CD14-positive monocyte (primary cell): ENCODE measurements around the gene C5orf34. TPM values are rescaled to one million over a fixed set of nuclear protein-coding genes. Genes with fewer than 3 reads are reported as not detected.
"Not testable (repeated sequence)": the region's sequence is repeated elsewhere in the genome, so short reads cannot be mapped to it uniquely, and the experiment has no call there.

Source experiments
- DNase-seq, 3 donors: peaks; one replicate each; pipeline ENCODE4 v3.0.0-alpha.2; 2011 to 2022
- H2AFZ ChIP-seq: 2 replicates; pipeline ENCODE4 v1.6.0; 2012; ENCODE audit warnings: mild to moderate bottlenecking, low read depth, low read length, inconsistent platforms; ENCODE audit not compliant: insufficient read depth, poor library complexity, severe bottlenecking
- H3K27ac ChIP-seq, 2 donors: 1 replicate in 1 of 2; 2 replicates in 1 of 2; pipeline ENCODE4 v1.5.1; 2012 to 2013; ENCODE audit warnings: low read length in 2 of 2, control low read depth in 1 of 2, inconsistent platforms in 1 of 2, low read depth in 1 of 2, mild to moderate bottlenecking in 1 of 2
- H3K27me3 ChIP-seq, 2 donors: one replicate each; pipeline versions ENCODE4 v1.6.0 to v1.6.1; 2011 to 2013; ENCODE audit warnings: low read length in 2 of 2; ENCODE audit not compliant: control insufficient read depth in 2 of 2, insufficient read depth in 2 of 2
- H3K36me3 ChIP-seq, 2 donors: replicated peaks in 1 of 2; 1 replicate in 1 of 2; 2 replicates in 1 of 2; pipeline versions ENCODE4 v1.5.1 to v1.6.1; 2012 to 2013; ENCODE audit warnings: low read length in 2 of 2, control low read depth in 1 of 2, inconsistent platforms in 1 of 2, mild to moderate bottlenecking in 1 of 2; ENCODE audit not compliant: insufficient read depth in 2 of 2, control insufficient read depth in 1 of 2
- H3K4me1 ChIP-seq, 2 donors: 1 replicate in 1 of 2; 2 replicates in 1 of 2; pipeline versions ENCODE4 v1.5.1 to v1.6.1; 2012 to 2013; ENCODE audit warnings: low read length in 2 of 2, control low read depth in 1 of 2, inconsistent platforms in 1 of 2, mild to moderate bottlenecking in 1 of 2, moderate library complexity in 1 of 2; ENCODE audit not compliant: insufficient read depth in 2 of 2, control insufficient read depth in 1 of 2
- H3K4me2 ChIP-seq: replicated peaks from 2 replicates; pipeline ENCODE3; 2012; ENCODE audit warnings: low read length, moderate library complexity, mild to moderate bottlenecking; ENCODE audit not compliant: poor library complexity, severe bottlenecking; ENCODE audit errors: extremely low read depth
- H3K4me3 ChIP-seq, 3 experiments: fragments of 200-600 bp in 1 of 3; sonication (generic) in 1 of 3; replicated peaks in 1 of 3; 1 replicate in 2 of 3; 2 replicates in 1 of 3; pipeline ENCODE4 v1.5.1; 2011 to 2013; ENCODE audit warnings: low read length in 3 of 3, mild to moderate bottlenecking in 3 of 3, control low read depth in 2 of 3, low read depth in 2 of 3, inconsistent platforms in 1 of 3, moderate library complexity in 1 of 3
- H3K79me2 ChIP-seq: 2 replicates; pipeline ENCODE4 v1.6.0; 2012; ENCODE audit warnings: mild to moderate bottlenecking, control low read depth, inconsistent platforms, low read length, moderate library complexity; ENCODE audit not compliant: insufficient read depth
- H3K9ac ChIP-seq: 2 replicates; pipeline ENCODE4 v1.6.0; 2017; ENCODE audit warnings: low read length, mild to moderate bottlenecking; ENCODE audit not compliant: insufficient read depth, poor library complexity, severe bottlenecking
- H3K9me3 ChIP-seq, 2 donors: replicated peaks in 1 of 2; 1 replicate in 1 of 2; 2 replicates in 1 of 2; pipeline versions ENCODE4 v1.5.1 to v1.6.1; 2012 to 2013; ENCODE audit warnings: low read length in 2 of 2, control low read depth in 1 of 2; ENCODE audit not compliant: control insufficient read depth in 1 of 2, insufficient read depth in 1 of 2
- H4K20me1 ChIP-seq: 2 replicates; pipeline ENCODE4 v1.6.0; 2012; ENCODE audit warnings: mild to moderate bottlenecking, low read length, control low read depth, moderate library complexity; ENCODE audit not compliant: insufficient read depth
- H3K27ac Mint-ChIP-seq, 7 donors: one replicate each; pipeline ENCODE4 v1.8.0; 2020; ENCODE audit warnings: mild to moderate bottlenecking in 7 of 7, mixed read lengths in 7 of 7, moderate library complexity in 6 of 7, inconsistent platforms in 2 of 7
- H3K27me3 Mint-ChIP-seq, 3 donors: one replicate each; pipeline ENCODE4 v1.8.0; 2021 to 2022; ENCODE audit warnings: low read depth in 3 of 3, mild to moderate bottlenecking in 3 of 3, mixed read lengths in 3 of 3, moderate library complexity in 3 of 3, inconsistent platforms in 1 of 3
- H3K36me3 Mint-ChIP-seq, 2 donors: one replicate each; pipeline ENCODE4 v1.8.0; 2020; ENCODE audit warnings: mixed read lengths in 2 of 2, inconsistent platforms in 1 of 2, mild to moderate bottlenecking in 1 of 2
- H3K4me1 Mint-ChIP-seq: one replicate; pipeline ENCODE4 v1.8.0; 2020; ENCODE audit warnings: mild to moderate bottlenecking, mixed read lengths
- H3K4me3 Mint-ChIP-seq, 2 donors: one replicate each; pipeline ENCODE4 v1.8.0; 2020; ENCODE audit warnings: mild to moderate bottlenecking in 2 of 2, mixed read lengths in 2 of 2, moderate library complexity in 1 of 2
- H3K9me3 Mint-ChIP-seq, 7 donors: one replicate each; pipeline ENCODE4 v1.8.0; 2020 to 2022; ENCODE audit warnings: mixed read lengths in 7 of 7, mild to moderate bottlenecking in 6 of 7, moderate library complexity in 6 of 7, inconsistent platforms in 2 of 7
- CTCF ChIP-seq: fragments of 200-600 bp; IDR thresholded peaks from one replicate; pipeline ENCODE4 v1.8.0; 2022; ENCODE audit warnings: antibody characterized with exemption, mild to moderate bottlenecking
- WGBS: methylation state at CpG from one replicate; pipeline ENCODE4 v1.1.5; 2013; ENCODE audit warnings: missing lambda C conversion rate; ENCODE audit not compliant: insufficient coverage; 5-methylcytosine and 5-hydroxymethylcytosine counted together
- intact Hi-C, 2 donors: fragments of 100-400 bp; cut with micrococcal nuclease; formaldehyde crosslinking; loops; one replicate each; pipeline versions ENCODE4 v1.15.0 to v1.15.1; 2023
- polyA plus RNA-seq, 3 donors: library from polyadenylated mRNA; depleted of rRNA in 1 of 3; unstranded in 2 of 3; stranded (reverse) in 1 of 3; fragments of 300-500 nt in 2 of 3; fragments of >200 nt in 1 of 3; fragmentation: Illumina TruSeq in 2 of 3; gene quantifications; 1 replicate in 2 of 3; 2 replicates in 1 of 3; pipeline ENCODE4 v1.2.3, GENCODE V29; 2012 to 2021

Gene C5orf34
- polyA plus RNA-seq, 3 donors: 0.17 to 0.59 (median 0.29) TPM

GRCh38 chr5:43553381-43553780, 38.4 kb upstream of the C5orf34 start:
- no peak for TF ChIP-seq CTCF
- Mint-ChIP-seq H3K4me1 (peaks cover 22% of the 10 kb centered on the region), H3K9me3 (peaks cover 0 to 2% (median 0%) of the 10 kb centered on the region in 7 donors), H3K27ac (no peak overlapping the region), H3K4me3 (no peak overlapping the region), H3K27me3 (peaks cover 0 to 2% (median 0%) of the 10 kb centered on the region in 3 donors), H3K36me3 (peaks cover 10 to 15% of the 10 kb centered on the region in 2 donors)
- H3K36me3 ChIP-seq: peaks cover 28 to 55% of the 10 kb centered on the region in 2 donors
- H3K4me3 ChIP-seq: no peak overlapping the region
- no peak overlapping the region for H2AFZ ChIP-seq
- H3K27ac ChIP-seq: no peak overlapping the region
- no peaks in the 10 kb centered on the region for H3K27me3 ChIP-seq
- no peak overlapping the region for H3K4me2 ChIP-seq
- H4K20me1 ChIP-seq: peaks cover 53% of the 10 kb centered on the region
- intact Hi-C loops: no loop called here
- peaks cover 69% of the 10 kb centered on the region for H3K79me2 ChIP-seq
- H3K4me1 ChIP-seq: peaks cover 12 to 28% of the 10 kb centered on the region in 2 donors
- no peaks in the 10 kb centered on the region for H3K9me3 ChIP-seq
- DNase-seq: no peak
- no peak overlapping the region for H3K9ac ChIP-seq
- 100% methylated on average over 1 of the region's 2 CpGs for WGBS

GRCh38 chr5:43551731-43552130, 36.8 kb upstream of the C5orf34 start:
- H3K4me2 ChIP-seq: no peak overlapping the region
- Mint-ChIP-seq H3K9me3 (peaks cover 0 to 2% (median 0%) of the 10 kb centered on the region in 7 donors), H3K4me1 (peaks cover 14% of the 10 kb centered on the region), H3K36me3 (peaks cover 22 to 29% of the 10 kb centered on the region in 2 donors), H3K27me3 (no peaks in the 10 kb centered on the region), H3K27ac (peak overlapping the region in 1 of 7 donors; percentile 41), H3K4me3 (no peak overlapping the region)
- no peak overlapping the region for H2AFZ ChIP-seq
- H3K9ac ChIP-seq: no peak overlapping the region
- peaks cover 55% of the 10 kb centered on the region for H4K20me1 ChIP-seq
- no peak overlapping the region for H3K27ac ChIP-seq
- H3K27me3 ChIP-seq: no peaks in the 10 kb centered on the region
- H3K4me1 ChIP-seq: peaks cover 6 to 20% of the 10 kb centered on the region in 2 donors
- H3K79me2 ChIP-seq: peaks cover 68% of the 10 kb centered on the region
- no peak for TF ChIP-seq CTCF
- DNase-seq: no peak
- H3K36me3 ChIP-seq: peaks cover 43 to 71% of the 10 kb centered on the region in 2 donors
- H3K9me3 ChIP-seq: no peaks in the 10 kb centered on the region
- no peak overlapping the region for H3K4me3 ChIP-seq
- WGBS: no CpG with 5 or more reads among the region's 2 CpGs
- intact Hi-C loops: no loop called here

GRCh38 chr5:43549272-43549671, 34.3 kb upstream of the C5orf34 start:
- H3K27ac ChIP-seq, intact Hi-C loops, H3K4me3 ChIP-seq, H3K9ac ChIP-seq, H3K9me3 Mint-ChIP-seq, H3K4me1 Mint-ChIP-seq, H3K4me2 ChIP-seq, DNase-seq, H3K4me1 ChIP-seq, H3K27me3 ChIP-seq, H3K4me3 Mint-ChIP-seq, H2AFZ ChIP-seq, H3K27me3 Mint-ChIP-seq, H3K9me3 ChIP-seq: not testable (repeated sequence)
- Histone ChIP-seq H3K79me2 (peaks cover 47% of the 10 kb centered on the region), H4K20me1 (peaks cover 52% of the 10 kb centered on the region), H3K36me3 (peaks cover 67 to 92% of the 10 kb centered on the region in 2 donors)
- Mint-ChIP-seq H3K27ac (peak overlapping the region in 1 of 7 donors; percentile 17), H3K36me3 (peaks cover 44 to 52% of the 10 kb centered on the region in 2 donors)
- 91% methylated on average over 7 of the region's 8 CpGs for WGBS
